Mammary epithelial cell (primary cell): Measurements from ENCODE around the gene MMP8.

Experiments used
- EZH2 ChIP-seq: IDR thresholded peaks from 2 replicates; pipeline ENCODE4 v1.6.1; 2012; ENCODE audit warnings: low read length, inconsistent platforms, borderline replicate concordance
- TF ChIP-seq, protein P1 (sequence below), 2 donors: IDR thresholded peaks in 1 of 2; conservative IDR thresholded peaks in 1 of 2; 2 replicates each; pipeline ENCODE4 v1.5.1; 2011 to 2012; ENCODE audit warnings: inconsistent platforms in 2 of 2, low read length in 2 of 2, mild to moderate bottlenecking in 2 of 2, control low read depth in 1 of 2, low read depth in 1 of 2; ENCODE audit not compliant: insufficient read depth in 1 of 2; ENCODE audit errors: extremely low read depth in 1 of 2

DNA sequence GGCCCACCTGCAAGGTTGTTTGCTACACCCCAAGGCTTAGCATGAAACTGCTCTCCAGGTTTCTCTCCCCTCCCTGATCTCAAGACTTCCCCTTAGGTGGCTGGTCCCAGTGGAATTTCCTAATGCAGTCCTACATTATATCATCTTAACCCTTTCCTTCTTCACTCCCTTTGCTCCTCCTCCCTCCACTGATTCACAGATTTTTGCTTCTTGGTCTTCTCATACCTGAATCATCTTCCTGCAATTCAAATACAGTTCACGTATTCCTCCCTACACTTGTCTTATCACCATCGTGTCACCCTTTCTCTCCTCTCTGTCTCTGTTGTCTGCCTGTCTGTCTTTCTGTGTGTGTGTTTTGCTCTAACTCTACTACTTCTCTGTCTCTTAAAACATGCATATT, 38.7 kb upstream of the MMP8 start:
- TF ChIP-seq, protein P1, sequence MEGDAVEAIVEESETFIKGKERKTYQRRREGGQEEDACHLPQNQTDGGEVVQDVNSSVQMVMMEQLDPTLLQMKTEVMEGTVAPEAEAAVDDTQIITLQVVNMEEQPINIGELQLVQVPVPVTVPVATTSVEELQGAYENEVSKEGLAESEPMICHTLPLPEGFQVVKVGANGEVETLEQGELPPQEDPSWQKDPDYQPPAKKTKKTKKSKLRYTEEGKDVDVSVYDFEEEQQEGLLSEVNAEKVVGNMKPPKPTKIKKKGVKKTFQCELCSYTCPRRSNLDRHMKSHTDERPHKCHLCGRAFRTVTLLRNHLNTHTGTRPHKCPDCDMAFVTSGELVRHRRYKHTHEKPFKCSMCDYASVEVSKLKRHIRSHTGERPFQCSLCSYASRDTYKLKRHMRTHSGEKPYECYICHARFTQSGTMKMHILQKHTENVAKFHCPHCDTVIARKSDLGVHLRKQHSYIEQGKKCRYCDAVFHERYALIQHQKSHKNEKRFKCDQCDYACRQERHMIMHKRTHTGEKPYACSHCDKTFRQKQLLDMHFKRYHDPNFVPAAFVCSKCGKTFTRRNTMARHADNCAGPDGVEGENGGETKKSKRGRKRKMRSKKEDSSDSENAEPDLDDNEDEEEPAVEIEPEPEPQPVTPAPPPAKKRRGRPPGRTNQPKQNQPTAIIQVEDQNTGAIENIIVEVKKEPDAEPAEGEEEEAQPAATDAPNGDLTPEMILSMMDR (conservative IDR thresholded peaks at IDR 0.05 in 1 of 2, IDR thresholded peaks at IDR 0.05 in 1 of 2; ENCODE audit: extremely low read depth in 1 of 2, insufficient read depth in 1 of 2, low read depth in 1 of 2, low read length in 2 of 2): no peak
- no peak for TF ChIP-seq EZH2
